GM18909 (cell line): ENCODE measurements around the gene SPRED1.

ENCODE experiments used
- ATAC-seq: cut with Tn5 transposase; IDR thresholded peaks from one replicate; pipeline ENCODE4 v1.9.1; 2021; ENCODE audit warnings: mild to moderate bottlenecking; ENCODE audit not compliant: unreplicated experiment, poor library complexity

SPRED1 gene

DNA sequence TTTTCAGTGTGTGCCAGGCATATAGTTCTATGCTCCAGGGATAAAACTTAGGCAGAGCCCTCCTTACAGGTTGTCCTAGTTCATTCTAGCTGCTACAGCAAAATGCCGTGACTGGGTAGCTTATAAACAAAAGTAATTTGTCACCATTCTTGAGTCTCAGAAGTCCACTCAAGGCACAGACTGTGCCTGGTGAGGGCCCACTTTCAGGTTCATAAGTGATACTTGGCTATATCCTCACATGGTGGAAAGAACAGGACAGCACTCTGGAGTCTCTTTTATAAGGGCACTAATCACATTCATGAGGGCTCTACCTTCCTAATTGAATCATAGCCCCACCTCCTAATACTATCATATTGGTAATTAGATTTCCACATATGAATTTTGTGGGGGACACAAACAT, 80.1 kb downstream of the SPRED1 start:
- ATAC-seq = no peak

DNA sequence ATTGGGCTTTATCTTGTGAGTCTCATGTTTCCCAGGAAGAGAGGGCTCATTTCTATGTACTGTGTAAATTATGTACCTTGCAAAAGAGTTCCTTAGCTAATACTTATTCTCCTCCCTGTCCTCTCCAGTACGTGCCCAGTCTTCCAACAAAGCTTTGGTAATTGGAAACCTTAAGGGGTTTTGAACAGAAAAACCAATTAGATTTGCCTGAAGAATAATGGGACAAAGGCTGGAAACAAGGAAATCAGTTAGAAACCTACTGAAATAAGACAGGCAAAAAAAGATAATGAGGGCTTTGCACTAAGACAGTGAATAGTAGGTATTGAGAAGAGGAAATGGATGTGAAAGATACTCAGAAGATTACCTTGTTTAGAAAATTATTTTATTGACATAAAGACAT, 82.5 kb downstream of the SPRED1 start:
- ATAC-seq = no peak

DNA sequence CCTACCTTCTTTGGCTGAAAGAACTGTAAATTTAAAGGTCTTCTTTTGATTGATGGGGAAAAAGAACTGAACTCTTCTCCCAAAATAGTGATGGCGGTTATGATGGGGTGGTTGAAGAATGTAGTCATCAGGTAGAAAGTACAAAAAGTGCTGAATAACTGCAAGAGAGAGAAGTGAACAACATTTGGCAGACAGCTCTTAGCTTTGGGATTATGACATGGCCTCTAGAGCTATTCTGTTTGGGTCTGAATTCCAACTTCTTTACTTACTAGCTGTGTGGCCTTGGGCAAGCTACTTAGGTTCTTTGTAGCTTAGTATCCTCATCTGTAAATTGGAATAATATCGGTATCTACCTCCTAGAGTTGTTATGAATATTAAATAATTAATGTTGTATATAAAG, 91.7 kb downstream of the SPRED1 start:
- no peak for ATAC-seq

DNA sequence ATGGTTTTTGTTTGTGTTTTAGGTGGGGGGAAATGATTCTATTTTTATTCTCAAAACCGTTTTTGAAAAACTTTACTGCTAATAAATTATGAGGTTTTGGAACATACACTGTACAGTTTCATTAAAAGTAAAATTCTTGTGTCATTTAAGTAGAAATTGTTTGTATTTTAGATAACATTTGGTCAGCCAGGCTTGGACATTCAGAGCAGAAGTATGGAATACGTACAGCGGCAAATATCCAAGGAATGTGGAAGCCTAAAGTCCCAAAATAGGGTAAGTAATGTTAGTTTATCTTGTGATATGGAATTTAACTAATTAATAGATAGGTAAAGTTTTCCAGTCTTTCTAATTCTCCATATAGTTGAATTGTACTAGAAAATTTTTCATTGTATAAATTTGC, 96.6 kb downstream of the SPRED1 start:
- no peak for ATAC-seq

DNA sequence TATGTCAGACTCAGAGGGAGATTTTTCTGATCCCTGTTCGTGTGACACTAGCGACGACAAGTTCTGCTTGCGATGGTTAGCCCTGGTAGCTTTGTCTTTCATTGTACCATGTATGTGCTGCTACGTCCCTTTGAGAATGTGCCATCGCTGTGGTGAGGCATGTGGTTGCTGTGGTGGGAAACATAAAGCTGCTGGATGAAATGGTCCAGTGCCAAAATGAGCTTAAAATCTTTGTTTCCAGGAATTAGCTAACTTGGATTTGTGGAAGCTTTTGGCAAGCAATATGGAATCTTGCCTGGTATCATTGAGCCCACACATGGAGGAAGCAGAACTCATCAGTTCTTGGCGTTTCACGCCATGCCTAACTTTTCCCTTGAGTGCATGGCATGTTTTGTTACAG, 98.8 kb downstream of the SPRED1 start:
- ATAC-seq = no peak

DNA sequence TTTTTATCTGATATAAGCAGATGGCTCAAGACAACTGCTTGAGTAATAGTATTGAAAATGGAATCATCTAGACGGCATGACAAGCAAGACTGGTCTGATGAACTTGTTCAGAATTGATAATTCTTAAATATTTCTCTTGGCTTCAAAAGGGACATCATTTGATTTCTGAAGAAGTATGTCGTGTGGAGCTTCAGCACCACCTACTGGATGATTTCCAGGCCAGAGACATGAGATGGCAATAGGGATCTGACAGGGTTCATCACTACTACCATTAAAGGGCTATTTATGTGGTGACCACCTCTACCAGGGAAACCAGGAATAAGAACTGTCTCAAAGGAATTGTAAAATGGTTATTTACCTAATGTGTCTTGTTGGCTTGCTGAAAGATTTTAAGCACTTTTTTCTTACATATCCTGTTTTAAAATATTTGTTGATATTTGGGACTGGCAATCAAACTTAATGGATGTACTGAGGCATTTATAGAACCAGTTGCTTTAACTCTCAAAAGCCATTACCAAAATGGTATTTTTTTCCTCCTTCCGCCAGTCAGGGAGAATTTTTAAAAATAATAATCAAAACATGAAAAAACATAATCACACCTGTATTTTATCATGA, 101.8 kb downstream of the SPRED1 start:
- ATAC-seq = no peak

DNA sequence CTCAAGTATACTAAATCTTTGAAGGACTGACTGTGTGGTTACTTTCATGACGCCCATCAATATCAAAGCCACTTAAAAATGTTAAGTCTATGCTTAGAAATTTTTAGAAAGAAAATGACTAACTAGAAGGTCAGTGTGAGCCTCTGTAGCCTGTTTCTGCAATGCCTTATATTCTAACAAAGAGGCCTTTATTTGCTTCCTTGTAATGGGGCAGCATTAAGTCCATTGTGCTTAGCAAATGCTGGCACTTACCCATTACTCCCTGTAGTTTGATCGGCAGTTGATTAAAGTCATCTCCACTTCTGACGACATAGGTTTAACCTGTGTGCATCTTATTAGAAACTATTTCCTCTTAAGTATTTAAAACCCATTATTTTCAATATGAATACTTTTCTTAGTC, 109.7 kb downstream of the SPRED1 start:
- ATAC-seq = no peak

DNA sequence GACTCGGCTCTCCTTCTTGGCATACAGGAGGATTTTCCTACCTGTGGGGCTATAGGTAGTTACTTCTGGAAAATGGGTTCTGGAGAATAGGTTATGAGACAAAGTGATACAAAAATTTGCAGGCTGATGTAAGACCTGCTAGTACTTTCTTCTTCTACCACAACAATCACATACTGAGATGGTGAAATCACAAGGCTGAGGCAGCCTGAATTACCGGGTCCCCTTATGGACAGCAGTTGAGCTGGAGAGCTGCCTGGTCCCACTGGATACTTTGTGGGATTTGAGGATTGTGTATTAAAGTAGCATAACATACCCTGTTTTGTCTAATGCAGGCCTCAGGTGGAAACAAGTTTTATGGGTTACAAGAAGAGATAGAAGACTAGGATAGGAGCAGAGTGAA, 114.8 kb downstream of the SPRED1 start:
- ATAC-seq = no peak

DNA sequence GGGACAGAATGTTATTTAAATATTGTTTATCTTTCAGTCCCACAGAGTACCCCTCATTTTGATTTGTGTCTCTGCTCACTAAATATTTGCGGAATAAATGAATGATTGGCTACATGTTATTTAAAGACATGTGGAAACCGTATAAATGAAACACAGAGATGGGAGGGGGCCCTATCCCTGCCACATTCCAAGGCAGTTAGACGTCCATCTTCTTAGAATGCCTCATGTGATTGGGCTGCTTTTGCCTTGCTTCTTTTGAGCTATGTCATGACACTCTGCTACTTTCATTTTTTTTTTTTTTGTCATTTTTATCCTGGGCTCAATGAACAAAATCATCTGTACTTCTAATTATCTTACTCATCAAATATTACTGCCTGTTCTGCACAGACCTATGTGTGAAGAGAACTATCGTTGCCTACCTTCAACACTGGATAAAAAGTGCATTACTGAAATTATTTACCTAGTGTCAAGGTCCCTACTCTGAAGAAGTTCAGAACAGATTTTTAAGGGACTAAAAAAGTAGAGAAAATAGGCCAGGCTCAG, 117.4 kb downstream of the SPRED1 start:
- no peak for ATAC-seq

DNA sequence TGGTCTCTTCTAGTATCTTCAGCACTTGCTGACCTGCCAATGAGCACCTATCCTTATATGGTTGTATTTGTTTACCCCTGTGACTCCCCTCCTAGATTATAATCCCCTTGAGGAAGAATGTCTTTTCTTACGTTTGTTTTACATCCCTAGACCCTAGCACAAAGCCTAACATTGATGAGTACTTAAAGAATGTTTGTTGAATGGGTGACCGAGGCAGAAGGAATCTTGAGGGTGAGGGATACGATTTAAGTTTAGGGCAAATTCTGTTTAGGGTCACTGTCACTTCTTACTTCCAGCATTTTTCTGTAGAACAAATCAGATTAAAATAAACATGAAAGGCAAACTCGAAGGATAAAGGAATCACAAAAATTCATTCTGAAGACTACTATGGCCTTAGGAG, 120.4 kb downstream of the SPRED1 start:
- ATAC-seq = no peak

DNA sequence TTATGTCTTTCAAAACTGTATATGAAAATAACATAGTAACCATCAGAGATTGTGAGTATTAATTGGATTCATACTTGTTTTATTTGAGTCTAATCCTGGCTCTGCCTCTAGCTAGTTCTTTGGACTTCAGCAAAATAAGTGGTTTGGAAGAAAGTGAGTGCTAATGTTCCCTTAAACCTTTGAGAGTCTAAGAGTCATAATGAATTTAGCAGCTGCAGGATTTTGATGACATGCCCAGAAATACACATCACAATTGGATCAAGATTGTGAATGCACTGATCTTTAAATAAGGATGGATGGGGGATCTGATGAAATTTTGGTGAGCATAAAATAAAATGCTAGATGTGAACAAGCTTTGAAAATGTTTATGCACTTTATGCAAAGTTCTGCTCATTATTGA, 121.4 kb downstream of the SPRED1 start:
- ATAC-seq = no peak

DNA sequence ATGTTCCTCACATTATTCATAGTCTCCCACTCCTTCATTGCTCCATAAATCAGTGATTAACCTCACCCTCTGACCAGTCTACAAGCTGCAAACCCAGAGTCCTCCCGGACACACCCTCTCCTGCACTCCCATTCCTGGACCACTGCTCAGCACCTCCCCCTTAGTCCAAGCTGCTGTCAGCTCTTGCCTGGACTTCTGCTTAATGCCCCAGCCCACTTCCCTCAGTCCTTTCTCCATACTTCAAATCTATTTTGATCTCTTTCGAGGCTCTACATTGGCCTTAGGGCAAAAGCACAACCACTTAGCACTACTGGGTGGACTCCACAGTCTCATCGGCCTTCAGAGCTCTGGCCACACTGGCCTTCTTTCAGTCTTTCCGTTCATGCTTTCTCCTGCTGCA, 121.9 kb downstream of the SPRED1 start:
- no peak for ATAC-seq

DNA sequence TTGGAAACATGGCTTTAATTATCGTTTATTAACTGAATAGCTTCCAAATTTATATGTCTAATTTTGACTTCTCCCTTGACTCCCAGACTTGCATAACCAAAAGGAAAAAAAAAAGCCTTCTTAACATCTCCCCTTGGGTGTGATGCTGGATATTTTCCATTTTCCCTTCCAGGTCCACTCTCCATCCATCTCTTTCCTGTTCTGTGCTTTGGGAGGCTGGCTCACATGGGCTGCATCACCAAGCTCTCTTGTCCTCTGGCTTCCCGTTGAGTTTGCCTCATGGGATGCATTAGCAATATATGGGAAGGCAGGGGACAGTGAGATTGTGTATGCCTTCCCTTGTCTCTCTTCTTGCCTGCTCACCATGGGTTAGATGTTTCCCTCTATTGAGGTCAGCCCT, 123.4 kb downstream of the SPRED1 start:
- no peak for ATAC-seq

DNA sequence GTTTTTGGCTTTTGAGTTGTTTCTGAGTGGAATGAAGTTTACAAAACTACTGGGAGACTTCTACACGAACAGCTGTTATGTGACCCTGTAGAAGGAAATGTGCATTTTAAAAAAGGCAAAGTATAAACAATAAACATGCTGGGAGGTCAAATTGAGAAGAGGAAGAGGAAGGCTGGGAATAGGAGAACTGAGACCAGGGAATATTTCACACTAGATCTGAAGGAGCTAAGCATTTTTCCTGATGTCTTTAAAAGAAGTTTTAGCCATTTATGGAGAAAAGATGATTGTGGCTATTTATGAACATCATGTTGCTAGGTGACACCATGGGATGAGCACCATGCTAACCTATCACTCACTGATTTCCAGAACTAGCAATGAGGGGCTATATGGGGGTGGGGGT, 125.0 kb downstream of the SPRED1 start:
- ATAC-seq = no peak

DNA sequence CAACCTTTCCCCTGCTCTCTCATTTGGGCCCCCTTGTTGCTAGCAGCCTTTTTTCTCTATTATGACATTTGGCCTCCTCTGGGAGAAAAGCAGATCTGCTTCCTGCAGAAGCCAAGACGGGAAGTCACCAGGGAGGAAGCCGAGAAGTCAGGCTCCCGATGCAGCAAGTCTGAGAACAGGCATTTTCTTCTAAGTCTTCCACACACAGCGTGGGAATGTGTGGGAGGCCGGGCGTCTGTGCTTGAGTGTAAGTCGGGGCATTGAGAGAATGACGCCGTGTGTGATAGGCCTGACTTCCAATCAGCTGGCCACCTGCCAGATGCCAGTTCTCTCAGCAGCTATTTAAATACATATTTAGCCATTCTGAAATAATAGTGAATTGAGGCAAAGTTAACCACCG, 125.5 kb downstream of the SPRED1 start:
- no peak for ATAC-seq

DNA sequence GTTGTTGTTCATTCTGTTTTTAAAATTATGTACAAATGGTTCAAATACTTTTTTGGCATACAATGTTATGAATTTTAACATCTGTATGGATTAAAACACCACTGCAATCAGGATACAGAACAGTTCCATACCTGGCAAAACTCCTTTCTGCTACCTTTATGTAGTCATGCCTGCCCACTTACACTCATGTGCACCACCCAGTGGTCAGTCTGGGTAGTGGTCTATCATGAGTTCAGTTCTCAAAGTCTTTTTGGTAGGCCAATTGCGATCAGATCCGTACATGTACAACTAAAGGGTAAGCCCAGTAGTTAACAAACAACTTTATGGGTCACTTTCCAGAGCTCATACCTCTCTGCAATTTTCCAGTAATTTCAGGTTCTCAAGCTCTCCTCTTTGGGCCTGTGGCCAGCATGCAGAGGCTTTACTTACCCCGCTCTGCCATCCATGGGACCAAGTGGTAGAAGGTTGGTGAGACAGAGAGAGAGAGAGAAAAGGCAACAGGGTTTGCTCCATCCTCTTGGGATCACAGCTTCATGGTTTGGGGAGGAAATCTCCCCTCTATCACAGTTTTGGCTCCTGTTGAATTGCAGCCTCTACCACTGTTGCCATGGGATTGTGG, 137.4 kb downstream of the SPRED1 start:
- ATAC-seq = peak; percentile 85

DNA sequence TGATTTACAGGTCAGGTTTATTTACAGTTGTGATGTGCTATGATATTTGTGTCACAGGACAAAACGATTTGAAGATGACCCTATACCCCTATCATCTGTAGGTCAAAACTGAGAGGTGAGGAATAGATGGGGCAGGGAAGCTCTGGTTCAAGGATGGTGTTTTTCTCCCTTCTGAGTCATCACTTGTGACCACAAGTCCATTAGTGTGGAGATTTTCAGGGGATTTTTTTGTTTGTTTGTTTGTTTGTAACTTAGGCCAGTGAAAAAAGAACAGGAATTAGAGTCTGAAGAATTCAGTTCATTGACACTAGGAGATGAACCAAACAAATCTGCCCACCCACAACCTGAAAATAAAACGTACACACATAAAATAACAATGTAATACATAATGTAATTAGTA, 138.6 kb downstream of the SPRED1 start:
- no peak for ATAC-seq

DNA sequence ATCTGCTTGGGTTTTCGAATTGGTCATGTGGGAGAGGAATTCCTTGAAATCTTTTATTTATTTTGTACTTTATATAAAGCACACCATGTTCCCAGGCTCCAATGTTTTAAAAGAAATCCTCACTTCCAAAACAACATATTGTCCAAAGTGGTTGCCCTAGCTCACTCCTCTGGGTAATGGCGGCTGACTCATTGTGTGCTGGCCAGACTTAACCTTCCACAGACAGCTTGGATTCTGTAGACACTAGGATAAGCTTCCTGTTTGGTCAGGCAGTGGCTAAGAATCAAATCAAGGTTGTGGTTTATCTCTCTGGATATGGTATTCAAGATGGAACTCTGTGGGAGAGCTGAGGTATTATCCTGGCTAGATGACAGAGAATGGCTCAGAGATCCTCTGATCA, 145.5 kb downstream of the SPRED1 start:
- ATAC-seq = no peak

DNA sequence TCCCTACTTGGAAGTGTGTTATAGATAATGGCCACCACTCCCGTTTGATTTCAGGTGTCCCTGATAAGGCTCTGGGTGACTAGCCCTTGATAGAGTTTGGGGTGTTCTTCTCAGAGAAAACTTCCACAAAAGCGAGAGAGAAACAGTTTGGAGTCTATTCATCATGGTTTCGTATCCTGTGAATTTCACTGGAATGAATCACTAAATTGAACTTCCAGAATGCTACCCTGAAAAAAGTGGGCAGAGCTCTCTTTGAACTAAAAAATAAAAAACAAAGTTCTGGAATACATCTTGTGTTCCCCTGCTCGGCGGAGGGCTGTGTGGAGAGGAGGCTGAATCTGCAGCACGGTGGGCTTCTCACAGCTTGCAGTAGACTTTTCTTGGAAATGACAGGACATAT, 148.5 kb downstream of the SPRED1 start:
- no peak for ATAC-seq

DNA sequence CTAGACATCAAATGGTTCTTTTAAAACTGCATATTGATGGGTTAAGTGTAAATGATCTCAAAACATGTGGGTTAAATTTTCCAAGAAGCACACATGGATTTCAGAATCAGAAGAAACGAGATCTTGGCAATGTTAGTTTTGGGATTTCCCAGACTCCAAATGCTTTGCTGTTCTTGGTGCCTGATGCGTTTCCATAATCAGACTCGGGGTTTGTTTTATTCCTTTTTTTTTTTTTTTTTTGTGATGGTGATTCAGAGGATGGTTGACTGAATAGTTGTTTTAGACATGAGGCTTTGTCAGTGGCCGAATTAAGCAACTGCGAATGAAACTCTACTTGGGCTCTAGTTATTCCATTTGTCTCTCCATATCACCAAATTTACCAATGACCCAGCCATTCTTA, 149.1 kb downstream of the SPRED1 start:
- no peak for ATAC-seq

DNA sequence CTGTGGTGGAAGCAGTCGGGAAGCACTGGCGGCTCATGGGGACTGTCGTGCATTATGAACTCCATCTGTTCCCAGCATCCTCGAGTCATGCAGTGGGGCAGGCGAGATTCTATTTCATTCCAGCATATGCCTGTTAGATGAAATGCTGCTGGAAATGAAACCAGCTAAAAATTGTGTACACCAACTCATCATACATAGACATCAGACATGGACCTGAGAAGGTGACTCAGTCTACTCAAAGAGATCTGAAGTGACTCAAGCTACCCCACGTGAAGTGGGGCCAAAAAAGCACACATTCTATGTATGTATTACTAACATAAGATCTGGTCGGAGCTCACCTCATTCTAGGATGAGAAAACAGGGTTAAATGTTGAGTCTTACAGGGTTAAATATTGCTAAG, 153.8 kb downstream of the SPRED1 start:
- no peak for ATAC-seq
